HCT116 (cell line): ENCODE measurements around the gene MN1. TPM values are rescaled to one million over a fixed set of nuclear protein-coding genes. Genes with fewer than 3 reads are reported as not detected.

ENCODE experiments used
- ATAC-seq: fragments of 200-7000 bp; cut with Tn5 transposase; 2 replicates; pipeline ENCODE4 v1.9.1; 2020; ENCODE audit warnings: mild to moderate bottlenecking, moderate library complexity
- BruUV-seq: library from RNA; stranded (reverse); fragments of 400-500 nt; replicated peaks from 2 replicates; lab custom pipeline; 2021; lab: Mats Ljungman, UMichigan
- CTCF ChIA-PET: fragments of 300-600 bp; sonication (Branson Sonifier 250); formaldehyde crosslinking; loops from one replicate; lab custom pipeline; 2021; ENCODE audit warnings: antibody characterized with exemption; lab: Charles Lee
- POLR2A ChIA-PET: fragments of 300-600, 350-600 bp; sonication (Branson Sonifier 250); formaldehyde crosslinking; loops from one replicate; lab custom pipeline; 2021; ENCODE audit warnings: antibody characterized with exemption; lab: Charles Lee
- RAD21 ChIA-PET, 2 experiments: fragments of 300-600 bp; sonication (Branson Sonifier 250); formaldehyde crosslinking; loops; one replicate each; lab custom pipeline; 2023; ENCODE audit warnings: low total read pairs in 2 of 2; ENCODE audit not compliant: uncharacterized antibody in 2 of 2, unreplicated experiment in 2 of 2, low non-redundant PET in 1 of 2; lab: Charles Lee
- DNase-seq: peaks from one replicate; pipeline ENCODE4 v3.0.0-alpha.2; 2010; ENCODE audit warnings: low read depth, low spot score
- H2AFZ ChIP-seq: fragments of 200-600 bp; shearing (Covaris generic), sonication (generic); 2 replicates; pipeline ENCODE4 v1.6.1; 2017; ENCODE audit warnings: low read depth, mixed run types, mixed read lengths, antibody characterized with exemption, low read length; ENCODE audit not compliant: poor library complexity, severe bottlenecking
- H3K27ac ChIP-seq: 2 replicates; pipeline ENCODE4 v1.5.1; 2012; ENCODE audit warnings: low read depth, low read length
- H3K27me3 ChIP-seq: fragments of 200-600 bp; sonication (generic); 2 replicates; pipeline ENCODE4 v1.6.1; 2016; ENCODE audit warnings: mixed run types, low read length, mixed read lengths; ENCODE audit not compliant: insufficient read depth
- H3K36me3 ChIP-seq, 2 experiments: fragments of 200-500 bp in 1 of 2; fragments of 200-600 bp in 1 of 2; sonication (Bioruptor generic) in 1 of 2; sonication (generic) in 1 of 2; 2 replicates each; pipeline versions ENCODE4 v1.5.1 to v1.6.1; 2014 to 2016; ENCODE audit warnings: low read length in 2 of 2, inconsistent platforms in 1 of 2, mixed read lengths in 1 of 2, mixed run types in 1 of 2; ENCODE audit not compliant: insufficient read depth in 2 of 2, control insufficient read depth in 1 of 2
- H3K4me1 ChIP-seq, 2 experiments: fragments of 200-600 bp in 1 of 2; sonication (generic) in 1 of 2; 2 replicates each; pipeline versions ENCODE4 v1.5.1 to v1.6.1; 2012 to 2017; ENCODE audit warnings: low read length in 2 of 2, inconsistent platforms in 1 of 2, mild to moderate bottlenecking in 1 of 2, mixed read lengths in 1 of 2, mixed run types in 1 of 2, moderate library complexity in 1 of 2; ENCODE audit not compliant: insufficient read depth in 2 of 2, control insufficient read depth in 1 of 2
- H3K4me2 ChIP-seq: fragments of 200-600 bp; sonication (generic); 2 replicates; pipeline ENCODE4 v1.6.1; 2017; ENCODE audit warnings: mixed run types, low read length, mixed read lengths
- H3K4me3 ChIP-seq, 2 experiments: fragments of 200-600 bp in 1 of 2; sonication (generic) in 1 of 2; replicated peaks in 1 of 2; 2 replicates each; pipeline ENCODE4 v1.5.1; 2011 to 2016; ENCODE audit warnings: low read length in 2 of 2, control low read depth in 1 of 2, low read depth in 1 of 2, mild to moderate bottlenecking in 1 of 2, mixed read lengths in 1 of 2, mixed run types in 1 of 2
- H3K79me2 ChIP-seq: fragments of 200-600 bp; sonication (generic); 2 replicates; pipeline ENCODE4 v1.6.1; 2017; ENCODE audit warnings: mild to moderate bottlenecking, mixed run types, low read length, moderate library complexity, mixed read lengths; ENCODE audit not compliant: insufficient read depth
- H3K9ac ChIP-seq: fragments of 200-600 bp; sonication (generic); 2 replicates; pipeline ENCODE4 v1.6.1; 2016; ENCODE audit warnings: low read length, mixed read lengths
- H3K9me2 ChIP-seq: fragments of 200-600 bp; sonication (generic), shearing (Covaris generic); 2 replicates; pipeline ENCODE4 v1.6.1; 2017; ENCODE audit warnings: mixed run types, mild to moderate bottlenecking, moderate library complexity; ENCODE audit not compliant: insufficient read depth
- H3K9me3 ChIP-seq, 2 experiments: fragments of 200-500 bp in 1 of 2; fragments of 200-600 bp in 1 of 2; sonication (Bioruptor generic) in 1 of 2; sonication (generic) in 1 of 2; 2 replicates each; pipeline ENCODE4 v1.6.1; 2014 to 2017; ENCODE audit warnings: low read length in 2 of 2, mixed read lengths in 2 of 2, inconsistent platforms in 1 of 2, low read depth in 1 of 2, mild to moderate bottlenecking in 1 of 2, mixed run types in 1 of 2, moderate library complexity in 1 of 2; ENCODE audit not compliant: control insufficient read depth in 1 of 2, insufficient read depth in 1 of 2
- H4K20me1 ChIP-seq: fragments of 200-600 bp; sonication (generic), shearing (Covaris generic); 2 replicates; pipeline ENCODE4 v1.6.1; 2017; ENCODE audit warnings: mixed run types, mild to moderate bottlenecking, moderate library complexity; ENCODE audit not compliant: insufficient read depth
- ATF3 ChIP-seq: IDR thresholded peaks from 2 replicates; pipeline ENCODE4 v1.6.1; 2012
- CBX3 ChIP-seq: IDR thresholded peaks from 2 replicates; pipeline ENCODE4 v1.6.1; 2012; ENCODE audit warnings: low read depth
- CEBPB ChIP-seq: IDR thresholded peaks from 2 replicates; pipeline ENCODE4 v1.6.1; 2012; ENCODE audit warnings: low read depth
- EGR1 ChIP-seq: IDR thresholded peaks from 2 replicates; pipeline ENCODE4 v1.6.1; 2012; ENCODE audit warnings: low read depth
- JUND ChIP-seq: IDR thresholded peaks from 2 replicates; pipeline ENCODE4 v1.6.1; 2012
- POLR2AphosphoS5 ChIP-seq: IDR thresholded peaks from 2 replicates; pipeline ENCODE4 v1.6.1; 2011; ENCODE audit warnings: mild to moderate bottlenecking, low read depth, low read length, moderate library complexity
- SIN3A ChIP-seq: IDR thresholded peaks from 2 replicates; pipeline ENCODE4 v1.6.1; 2012; ENCODE audit warnings: low read depth
- SP1 ChIP-seq: IDR thresholded peaks from 2 replicates; pipeline ENCODE4 v1.6.1; 2012; ENCODE audit warnings: low read depth
- TCF7L2 ChIP-seq: IDR thresholded peaks from 2 replicates; pipeline ENCODE4 v1.7.0; 2011; ENCODE audit warnings: borderline replicate concordance, inconsistent platforms; ENCODE audit not compliant: insufficient read depth, insufficient read length; ENCODE audit errors: extremely low read depth
- YY1 ChIP-seq: IDR thresholded peaks from 2 replicates; pipeline ENCODE4 v1.6.1; 2011; ENCODE audit warnings: low read length, low read depth, moderate library complexity, mild to moderate bottlenecking; ENCODE audit not compliant: insufficient replicate concordance; ENCODE audit errors: extremely low read depth
- ZBTB33 ChIP-seq: IDR thresholded peaks from 2 replicates; pipeline ENCODE4 v1.6.1; 2011; ENCODE audit warnings: mild to moderate bottlenecking, low read length, moderate library complexity; ENCODE audit not compliant: insufficient replicate concordance; ENCODE audit errors: extremely low read depth
- ZNF274 ChIP-seq: fragments of 200-500 bp; sonication (Bioruptor generic); IDR thresholded peaks from 2 replicates; pipeline ENCODE4 v1.6.1; 2014; ENCODE audit warnings: mild to moderate bottlenecking, low read depth, low read length, inconsistent platforms
- intact Hi-C: fragments of 100-400 bp; cut with micrococcal nuclease; formaldehyde crosslinking; loops from 2 replicates; pipeline ENCODE4 v1.10.0; 2022
- total RNA-seq: library from RNA; stranded (reverse); gene quantifications from one replicate; pipeline ENCODE4 v1.2.1, GENCODE V29; 2021; ENCODE audit not compliant: unreplicated experiment
- TF ChIP-seq, protein P1 (sequence below): IDR thresholded peaks from 2 replicates; pipeline ENCODE4 v1.6.1; 2012; ENCODE audit warnings: low read depth

Gene MN1
- total RNA-seq, 1 experiment from 2014 or later = 2.9 TPM

- Histone ChIP-seq H3K9ac (no peak overlapping the region), H3K79me2 (no peaks in the 10 kb centered on the region), H3K27me3 (no peaks in the 10 kb centered on the region), H3K27ac (no peak overlapping the region), H3K9me3 (no peaks in the 10 kb centered on the region), H3K4me1 (no peaks in the 10 kb centered on the region), H4K20me1 (no peaks in the 10 kb centered on the region), H3K36me3 (no peaks in the 10 kb centered on the region), H2AFZ (no peak overlapping the region), H3K9me2 (no peaks in the 10 kb centered on the region), H3K4me3 (no peak overlapping the region), H3K4me2 (no peak overlapping the region)
- ChIA-PET RAD21 (no interaction called here), CTCF (no interaction called here), POLR2A (no interaction called here)
- BruUV-seq = no TSS peak
- no peak for TF ChIP-seq YY1
- TF ChIP-seq SIN3A = no peak
- TF ChIP-seq POLR2AphosphoS5 = no peak
- no peak for TF ChIP-seq CEBPB
- no peak for TF ChIP-seq SP1
- TF ChIP-seq CBX3 = no peak
- DNase-seq (no peak), ATAC-seq (no peak)
- intact Hi-C loops = no loop called here
These were observed 41.3 kb upstream of the MN1 start for GRCh38 chr22:27842669-27843431.

DNA sequence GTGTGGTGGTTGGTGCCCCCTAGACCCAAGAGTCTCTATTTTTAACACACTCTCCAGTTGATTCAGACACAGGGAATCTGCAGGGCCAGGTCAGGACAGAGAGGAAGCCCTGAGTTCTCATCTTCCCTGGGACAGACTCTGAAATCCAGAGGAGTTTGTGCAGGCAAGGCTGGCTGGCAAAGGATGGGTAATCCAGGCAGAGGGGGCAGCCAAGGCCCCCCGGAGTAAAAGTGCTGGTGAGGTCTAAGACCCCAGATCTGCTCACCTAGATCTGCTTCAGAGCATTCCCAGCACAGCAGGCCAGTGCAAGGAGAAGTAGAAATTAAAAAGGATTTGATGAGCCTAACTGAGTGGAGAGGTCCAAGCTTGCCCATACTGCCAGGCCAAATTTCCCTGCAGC, 40.6 kb upstream of the MN1 start:
- no peak for DNase-seq
- Histone ChIP-seq H3K4me1 (no peaks in the 10 kb centered on the region), H3K4me3 (no peak overlapping the region), H3K9me3 (no peaks in the 10 kb centered on the region), H3K27me3 (no peaks in the 10 kb centered on the region), H2AFZ (no peak overlapping the region), H3K36me3 (no peaks in the 10 kb centered on the region), H3K9me2 (no peaks in the 10 kb centered on the region), H3K79me2 (no peaks in the 10 kb centered on the region), H3K9ac (no peak overlapping the region), H3K4me2 (no peak overlapping the region), H4K20me1 (no peaks in the 10 kb centered on the region), H3K27ac (no peak overlapping the region)
- no TSS peak for BruUV-seq
- RAD21 ChIA-PET = no interaction called here
- POLR2A ChIA-PET = no interaction called here
- no peak for ATAC-seq
- intact Hi-C loops = no loop called here
- CTCF ChIA-PET = no interaction called here
- no peak for TF ChIP-seq JUND
- TF ChIP-seq, protein P1, sequence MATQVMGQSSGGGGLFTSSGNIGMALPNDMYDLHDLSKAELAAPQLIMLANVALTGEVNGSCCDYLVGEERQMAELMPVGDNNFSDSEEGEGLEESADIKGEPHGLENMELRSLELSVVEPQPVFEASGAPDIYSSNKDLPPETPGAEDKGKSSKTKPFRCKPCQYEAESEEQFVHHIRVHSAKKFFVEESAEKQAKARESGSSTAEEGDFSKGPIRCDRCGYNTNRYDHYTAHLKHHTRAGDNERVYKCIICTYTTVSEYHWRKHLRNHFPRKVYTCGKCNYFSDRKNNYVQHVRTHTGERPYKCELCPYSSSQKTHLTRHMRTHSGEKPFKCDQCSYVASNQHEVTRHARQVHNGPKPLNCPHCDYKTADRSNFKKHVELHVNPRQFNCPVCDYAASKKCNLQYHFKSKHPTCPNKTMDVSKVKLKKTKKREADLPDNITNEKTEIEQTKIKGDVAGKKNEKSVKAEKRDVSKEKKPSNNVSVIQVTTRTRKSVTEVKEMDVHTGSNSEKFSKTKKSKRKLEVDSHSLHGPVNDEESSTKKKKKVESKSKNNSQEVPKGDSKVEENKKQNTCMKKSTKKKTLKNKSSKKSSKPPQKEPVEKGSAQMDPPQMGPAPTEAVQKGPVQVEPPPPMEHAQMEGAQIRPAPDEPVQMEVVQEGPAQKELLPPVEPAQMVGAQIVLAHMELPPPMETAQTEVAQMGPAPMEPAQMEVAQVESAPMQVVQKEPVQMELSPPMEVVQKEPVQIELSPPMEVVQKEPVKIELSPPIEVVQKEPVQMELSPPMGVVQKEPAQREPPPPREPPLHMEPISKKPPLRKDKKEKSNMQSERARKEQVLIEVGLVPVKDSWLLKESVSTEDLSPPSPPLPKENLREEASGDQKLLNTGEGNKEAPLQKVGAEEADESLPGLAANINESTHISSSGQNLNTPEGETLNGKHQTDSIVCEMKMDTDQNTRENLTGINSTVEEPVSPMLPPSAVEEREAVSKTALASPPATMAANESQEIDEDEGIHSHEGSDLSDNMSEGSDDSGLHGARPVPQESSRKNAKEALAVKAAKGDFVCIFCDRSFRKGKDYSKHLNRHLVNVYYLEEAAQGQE = no peak
- no peak for TF ChIP-seq ZNF274
- TF ChIP-seq TCF7L2 = no peak
- no peak for TF ChIP-seq CEBPB
- TF ChIP-seq ATF3 = no peak
- no peak for TF ChIP-seq EGR1
- no peak for TF ChIP-seq ZBTB33
